Transverse colon (tissue), 4 donors: ENCODE measurements around the gene ACVR1. TPM values are rescaled to one million over a fixed set of nuclear protein-coding genes. Genes with fewer than 3 reads are reported as not detected.

Source experiments
- DNase-seq: peaks from one replicate; pipeline ENCODE4 v3.0.0-alpha.2; 2019
- H3K27ac ChIP-seq, 4 donors: fragments of 200-600 bp; sonication (generic); 2 replicates each; pipeline ENCODE4 v1.5.1; 2016 to 2018; ENCODE audit warnings: inconsistent platforms in 4 of 4
- H3K27me3 ChIP-seq: fragments of 200-600 bp; sonication (generic); 2 replicates; pipeline ENCODE4 v1.5.1; 2017; ENCODE audit warnings: inconsistent platforms
- H3K36me3 ChIP-seq, 4 donors: fragments of 200-600 bp; sonication (generic); 2 replicates each; pipeline ENCODE4 v1.5.1; 2017 to 2019; ENCODE audit warnings: inconsistent platforms in 4 of 4
- H3K4me1 ChIP-seq, 4 donors: fragments of 200-600 bp; sonication (generic); 2 replicates each; pipeline ENCODE4 v1.5.1; 2017 to 2020; ENCODE audit warnings: inconsistent platforms in 4 of 4
- H3K4me3 ChIP-seq, 4 donors: fragments of 200-600 bp; sonication (generic); 1 replicate in 1 of 4; 2 replicates in 3 of 4; pipeline versions ENCODE4 v1.5.1 to v1.6.1; 2017 to 2019; ENCODE audit warnings: inconsistent platforms in 4 of 4
- H3K9me3 ChIP-seq, 2 donors: fragments of 200-600 bp; sonication (generic); 2 replicates each; pipeline ENCODE4 v1.5.1; 2017 to 2019; ENCODE audit warnings: inconsistent platforms in 2 of 2
- EP300 ChIP-seq: sonication (generic); formaldehyde crosslinking; IDR thresholded peaks from one replicate; pipeline ENCODE4 v1.6.1; 2017; ENCODE audit warnings: antibody characterized with exemption, low read depth
- POLR2A ChIP-seq: fragments of 450-650 bp; IDR thresholded peaks from one replicate; pipeline ENCODE4 v1.6.1; 2016; ENCODE audit warnings: antibody characterized with exemption, mild to moderate bottlenecking, moderate library complexity
- POLR2AphosphoS5 ChIP-seq, 3 donors: sonication (generic); formaldehyde crosslinking; IDR thresholded peaks; one replicate each; pipeline ENCODE4 v1.6.1; 2016; ENCODE audit warnings: antibody characterized with exemption in 3 of 3
- WGBS, 2 donors: methylation state at CpG; one replicate each; pipeline ENCODE4 v1.1.5; 2018; ENCODE audit warnings: low coverage in 1 of 2; 5-methylcytosine and 5-hydroxymethylcytosine counted together
- in situ Hi-C, 4 donors: fragments of 200-750 bp; cut with MboI; loops; one replicate each; pipeline versions ENCODE4 v1.15.0 to v1.15.1; 2017; ENCODE audit warnings: low sequenced_read_pairs in 3 of 4, low pct_ligation_motif_present in 1 of 4, low pct_unique_long_range_greater_than_20kb in 1 of 4
- intact Hi-C: fragments of 100-400 bp; cut with DNase I; formaldehyde crosslinking; loops from one replicate; pipeline ENCODE4 v1.15.1; 2023; ENCODE audit warnings: low total_unique reads
- total RNA-seq, 4 donors: library from RNA; depleted of rRNA; stranded (reverse); fragments of >200 nt; gene quantifications; one replicate each; pipeline ENCODE4 v1.1.0, GENCODE V29; 2016
- TF ChIP-seq, protein P1 (sequence below), 5 experiments: fragments of 200-600 bp in 3 of 5; fragments of 450-650 bp in 2 of 5; sonication (generic) in 3 of 5; IDR thresholded peaks; 1 replicate in 2 of 5; 2 replicates in 3 of 5; pipeline ENCODE4 v1.5.1; 2016 to 2017; ENCODE audit warnings: antibody characterized with exemption in 5 of 5, inconsistent platforms in 3 of 5, mild to moderate bottlenecking in 2 of 5, moderate library complexity in 1 of 5

Gene ACVR1
- total RNA-seq, 4 donors from 2014 or later, result 4.5 to 16.5 (median 11.8) TPM

DNA sequence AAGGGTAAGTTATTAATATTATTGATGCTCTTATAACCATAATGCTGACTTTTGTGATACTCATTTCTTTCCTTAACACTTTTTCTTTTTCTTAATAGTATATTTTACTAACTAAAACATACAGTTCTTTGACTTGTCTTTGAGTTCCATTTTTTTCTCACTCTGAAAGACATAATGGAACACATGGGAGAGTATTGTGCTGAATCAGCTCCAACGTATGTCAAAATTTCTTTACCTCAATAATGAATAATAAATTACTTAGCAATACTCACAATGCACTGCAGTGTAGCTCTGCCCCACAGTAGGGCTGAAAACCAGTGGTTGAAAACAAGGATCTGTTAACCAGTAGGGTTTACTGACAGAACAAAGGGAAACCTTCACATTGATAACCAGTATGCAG, 40.7 kb downstream of the ACVR1 start:
- H3K36me3 ChIP-seq, result no peaks in the 10 kb centered on the region
- WGBS, 2 donors, result 87 to 90% methylated on average over 1 of the region's 1 CpG
- no peaks in the 10 kb centered on the region for H3K9me3 ChIP-seq
- H3K27me3 ChIP-seq, result no peaks in the 10 kb centered on the region
- no peak for DNase-seq
- intact Hi-C loops, result no loop called here
- no peak overlapping the region for H3K27ac ChIP-seq
- peaks cover 12 to 49% (median 28%) of the 10 kb centered on the region in 4 donors for H3K4me1 ChIP-seq
- in situ Hi-C loops, result no loop called here
- TF ChIP-seq POLR2A, result no peak
- TF ChIP-seq, protein P1, sequence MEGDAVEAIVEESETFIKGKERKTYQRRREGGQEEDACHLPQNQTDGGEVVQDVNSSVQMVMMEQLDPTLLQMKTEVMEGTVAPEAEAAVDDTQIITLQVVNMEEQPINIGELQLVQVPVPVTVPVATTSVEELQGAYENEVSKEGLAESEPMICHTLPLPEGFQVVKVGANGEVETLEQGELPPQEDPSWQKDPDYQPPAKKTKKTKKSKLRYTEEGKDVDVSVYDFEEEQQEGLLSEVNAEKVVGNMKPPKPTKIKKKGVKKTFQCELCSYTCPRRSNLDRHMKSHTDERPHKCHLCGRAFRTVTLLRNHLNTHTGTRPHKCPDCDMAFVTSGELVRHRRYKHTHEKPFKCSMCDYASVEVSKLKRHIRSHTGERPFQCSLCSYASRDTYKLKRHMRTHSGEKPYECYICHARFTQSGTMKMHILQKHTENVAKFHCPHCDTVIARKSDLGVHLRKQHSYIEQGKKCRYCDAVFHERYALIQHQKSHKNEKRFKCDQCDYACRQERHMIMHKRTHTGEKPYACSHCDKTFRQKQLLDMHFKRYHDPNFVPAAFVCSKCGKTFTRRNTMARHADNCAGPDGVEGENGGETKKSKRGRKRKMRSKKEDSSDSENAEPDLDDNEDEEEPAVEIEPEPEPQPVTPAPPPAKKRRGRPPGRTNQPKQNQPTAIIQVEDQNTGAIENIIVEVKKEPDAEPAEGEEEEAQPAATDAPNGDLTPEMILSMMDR (IDR thresholded peaks at IDR 0.05), result no peak
- no peak for TF ChIP-seq EP300
- TF ChIP-seq POLR2AphosphoS5 (IDR thresholded peaks at IDR 0.05), result no peak
- H3K4me3 ChIP-seq, result no peak overlapping the region

DNA sequence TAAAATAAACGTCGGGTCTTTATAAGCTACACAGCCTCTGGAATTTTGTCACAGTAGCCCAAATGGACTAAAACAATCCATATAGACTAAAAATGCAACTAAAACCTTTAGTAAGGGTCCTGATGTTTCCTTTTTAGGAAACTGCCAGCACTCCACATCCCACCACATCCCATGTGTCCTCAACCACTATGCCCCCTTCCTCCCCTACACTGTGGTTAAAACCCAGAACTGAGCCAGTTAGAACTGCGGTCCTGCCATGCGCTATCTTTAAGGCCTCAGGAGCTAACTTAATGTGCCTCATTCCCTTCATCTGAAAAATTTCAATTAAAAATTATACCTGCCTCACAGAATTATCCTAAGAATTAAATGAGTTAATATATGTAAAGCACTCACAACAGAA, 41.1 kb downstream of the ACVR1 start:
- TF ChIP-seq, protein P1 (IDR thresholded peaks at IDR 0.05), result no peak
- TF ChIP-seq POLR2A (no peak), EP300 (no peak), POLR2AphosphoS5 (IDR thresholded peaks at IDR 0.05) (no peak)
- Histone ChIP-seq H3K4me1 (peaks cover 12 to 49% (median 28%) of the 10 kb centered on the region in 4 donors), H3K27me3 (no peaks in the 10 kb centered on the region), H3K36me3 (no peaks in the 10 kb centered on the region), H3K9me3 (no peaks in the 10 kb centered on the region), H3K4me3 (no peak overlapping the region), H3K27ac (no peak overlapping the region)
- 81 to 97% methylated on average over 4 of the region's 4 CpGs for WGBS, 2 donors
- in situ Hi-C loops (no loop called here), intact Hi-C loops (no loop called here)
- DNase-seq, result no peak

DNA sequence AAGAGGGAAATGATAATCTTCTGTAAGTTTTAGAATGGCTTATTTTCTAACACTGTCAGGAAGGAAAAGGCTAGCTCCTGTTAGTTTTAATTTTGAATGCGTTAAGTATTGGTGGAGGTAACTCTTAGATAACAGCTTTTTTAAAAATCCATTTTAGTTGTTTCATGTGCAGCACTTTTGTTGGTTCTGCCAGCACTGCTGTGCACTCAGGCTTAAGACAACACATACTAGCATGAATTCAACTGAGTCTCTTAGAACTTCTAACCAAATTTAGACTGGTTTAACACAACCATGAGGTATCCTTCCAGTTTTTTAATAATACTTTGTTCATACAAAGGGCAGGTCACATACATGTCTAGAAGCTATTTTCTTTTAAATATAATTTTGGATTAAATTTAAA, 42.4 kb downstream of the ACVR1 start:
- intact Hi-C loops, result no loop called here
- no peaks in the 10 kb centered on the region for H3K9me3 ChIP-seq
- no peak overlapping the region for H3K27ac ChIP-seq
- in situ Hi-C loops, result no loop called here
- TF ChIP-seq POLR2A (no peak), EP300 (no peak), POLR2AphosphoS5 (IDR thresholded peaks at IDR 0.05) (no peak)
- TF ChIP-seq, protein P1 (IDR thresholded peaks at IDR 0.05), result no peak
- peaks cover 8 to 42% (median 21%) of the 10 kb centered on the region in 4 donors for H3K4me1 ChIP-seq
- H3K36me3 ChIP-seq, result no peaks in the 10 kb centered on the region
- DNase-seq, result no peak
- H3K27me3 ChIP-seq, result no peaks in the 10 kb centered on the region
- 89 to 91% methylated on average over 1 of the region's 1 CpG for WGBS, 2 donors
- no peak overlapping the region for H3K4me3 ChIP-seq

DNA sequence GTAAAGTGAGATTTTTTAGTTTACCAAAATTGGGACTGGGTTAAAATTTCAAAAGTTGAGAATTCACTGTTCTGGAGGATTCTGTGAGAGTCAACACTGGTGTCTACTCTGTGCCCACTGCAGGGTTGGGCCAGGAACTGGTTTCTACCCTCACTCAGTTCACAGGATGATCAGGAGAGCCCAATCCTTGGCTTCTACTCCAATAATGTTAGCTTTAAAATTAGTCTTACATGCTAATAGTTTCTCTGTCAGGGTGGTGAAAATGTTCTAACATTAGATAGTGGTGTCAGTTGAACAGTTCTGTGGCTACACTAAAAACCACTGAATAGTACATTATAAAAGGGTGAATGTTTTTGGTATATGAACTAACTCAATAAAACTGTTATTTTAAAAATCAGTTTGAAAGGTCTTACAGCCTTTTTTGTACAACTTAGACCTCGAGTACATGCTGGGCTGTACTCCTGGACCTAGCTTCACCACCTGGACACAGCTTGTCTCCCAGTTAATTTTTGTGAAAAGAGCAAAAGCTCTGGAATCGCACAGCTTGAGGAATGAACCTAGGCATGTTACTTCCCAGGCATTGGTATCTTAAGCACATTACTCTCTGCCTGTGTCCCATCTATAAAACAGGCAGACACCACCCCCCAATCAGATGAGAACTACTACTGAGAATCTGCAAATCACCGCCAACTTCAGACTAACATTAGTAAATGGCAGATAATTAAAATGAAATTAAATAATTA, 44.4 kb downstream of the ACVR1 start:
- 76 to 88% methylated on average over 2 to 3 of the region's 3 CpGs for WGBS, 2 donors
- DNase-seq, result no peak
- Histone ChIP-seq H3K4me3 (no peak overlapping the region), H3K9me3 (no peaks in the 10 kb centered on the region), H3K27ac (peak overlapping the region; percentile 44 to 67 (median 52)), H3K36me3 (no peaks in the 10 kb centered on the region), H3K4me1 (peaks cover 6 to 22% (median 8%) of the 10 kb centered on the region in 4 donors), H3K27me3 (no peaks in the 10 kb centered on the region)
- intact Hi-C loops (no loop called here), in situ Hi-C loops (no loop called here)
- TF ChIP-seq POLR2AphosphoS5 (IDR thresholded peaks at IDR 0.05) (no peak), POLR2A (no peak), EP300 (no peak)
- TF ChIP-seq, protein P1 (IDR thresholded peaks at IDR 0.05), result no peak
